Naive thymus-derived CD4-positive, alpha-beta T cell (primary cell): ENCODE measurements around the gene ADRA2C. TPM values are rescaled to one million over a fixed set of nuclear protein-coding genes. Genes with fewer than 3 reads are reported as not detected.

Experiments
- ATAC-seq: fragments of 150-1000 bp; cut with Tn5 transposase; 2 replicates; pipeline ENCODE4 v1.10.0; 2021; ENCODE audit warnings: mild to moderate bottlenecking, moderate library complexity
- CTCF ChIA-PET: fragments of 350-600 bp; sonication (Branson Sonifier 250); formaldehyde crosslinking; loops from one replicate; lab custom pipeline; 2021; ENCODE audit warnings: antibody characterized with exemption; lab: Charles Lee
- POLR2A ChIA-PET: fragments of 350-600 bp; sonication (Branson Sonifier 250); formaldehyde crosslinking; loops from one replicate; lab custom pipeline; 2021; ENCODE audit warnings: antibody characterized with exemption, inconsistent platforms; lab: Charles Lee
- DNase-seq, 9 donors: peaks; one replicate each; pipeline versions ENCODE4 v3.0.0 to v3.0.0-alpha.2; 2020 to 2022; ENCODE audit warnings: mixed read lengths in 1 of 9
- H3K27ac ChIP-seq: one replicate; pipeline ENCODE4 v1.7.0; 2013; ENCODE audit warnings: mild to moderate bottlenecking, low read depth, low read length, moderate library complexity
- H3K27me3 ChIP-seq, 2 donors: one replicate each; pipeline ENCODE4 v1.7.0; 2013; ENCODE audit warnings: low read length in 2 of 2, mild to moderate bottlenecking in 2 of 2, moderate library complexity in 2 of 2; ENCODE audit not compliant: control insufficient read depth in 2 of 2, insufficient read depth in 2 of 2
- H3K36me3 ChIP-seq, 3 experiments: 1 replicate in 2 of 3; 2 replicates in 1 of 3; pipeline ENCODE4 v1.7.0; 2013; ENCODE audit warnings: low read length in 3 of 3, mild to moderate bottlenecking in 3 of 3, moderate library complexity in 1 of 3; ENCODE audit not compliant: insufficient read depth in 3 of 3, control insufficient read depth in 2 of 3
- H3K4me1 ChIP-seq, 2 donors: one replicate each; pipeline ENCODE4 v1.7.0; 2013; ENCODE audit warnings: low read length in 2 of 2, mild to moderate bottlenecking in 2 of 2, moderate library complexity in 1 of 2; ENCODE audit not compliant: control insufficient read depth in 2 of 2, insufficient read depth in 2 of 2
- H3K4me3 ChIP-seq: 2 replicates; pipeline ENCODE4 v1.7.0; 2013; ENCODE audit warnings: mild to moderate bottlenecking, low read length
- H3K9me3 ChIP-seq, 3 experiments: 1 replicate in 2 of 3; 2 replicates in 1 of 3; pipeline ENCODE4 v1.7.0; 2013; ENCODE audit warnings: low read length in 3 of 3; ENCODE audit not compliant: control insufficient read depth in 2 of 3
- H3K27ac Mint-ChIP-seq, 9 donors: one replicate each; pipeline ENCODE4 v1.8.0; 2020 to 2022; ENCODE audit warnings: mixed read lengths in 9 of 9, mild to moderate bottlenecking in 8 of 9, moderate library complexity in 5 of 9, inconsistent platforms in 2 of 9
- H3K27me3 Mint-ChIP-seq, 5 donors: one replicate each; pipeline ENCODE4 v1.8.0; 2021 to 2022; ENCODE audit warnings: mixed read lengths in 5 of 5, mild to moderate bottlenecking in 1 of 5
- H3K36me3 Mint-ChIP-seq, 5 donors: one replicate each; pipeline ENCODE4 v1.8.0; 2020 to 2022; ENCODE audit warnings: mixed read lengths in 5 of 5, mild to moderate bottlenecking in 3 of 5, inconsistent platforms in 1 of 5
- H3K4me1 Mint-ChIP-seq, 7 donors: one replicate each; pipeline ENCODE4 v1.8.0; 2020 to 2022; ENCODE audit warnings: mixed read lengths in 7 of 7, mild to moderate bottlenecking in 3 of 7, inconsistent platforms in 1 of 7
- H3K4me3 Mint-ChIP-seq, 10 donors: one replicate each; pipeline ENCODE4 v1.8.0; 2020 to 2022; ENCODE audit warnings: mild to moderate bottlenecking in 10 of 10, mixed read lengths in 10 of 10, moderate library complexity in 6 of 10, inconsistent platforms in 2 of 10
- H3K9me3 Mint-ChIP-seq, 11 donors: one replicate each; pipeline ENCODE4 v1.8.0; 2020 to 2022; ENCODE audit warnings: mixed read lengths in 11 of 11, mild to moderate bottlenecking in 4 of 11, inconsistent platforms in 1 of 11, moderate library complexity in 1 of 11
- intact Hi-C, 2 donors: fragments of 100-400 bp; cut with micrococcal nuclease; formaldehyde crosslinking; loops; one replicate each; pipeline ENCODE4 v1.15.1; 2023
- polyA plus RNA-seq, 2 donors: library from polyadenylated mRNA; unstranded; fragments of 300-500 nt; fragmentation: Illumina TruSeq; gene quantifications; one replicate each; pipeline ENCODE4 v1.2.3, GENCODE V29; 2021
- total RNA-seq, 6 experiments: library from RNA in 5 of 6; stranded (reverse) in 5 of 6; gene quantifications; 1 replicate in 5 of 6; 2 replicates in 1 of 6; pipeline ENCODE4 v1.2.3 and lab custom pipeline; 2021 to 2026

The ADRA2C gene
- total and polyA plus RNA-seq, 7 experiments from 2014 or later = not detected

GRCh38 chr4:3809028-3809427 lies 42.8 kb downstream of the ADRA2C start:
- Mint-ChIP-seq H3K4me3 (no peak overlapping the region), H3K27me3 (peaks cover 0 to 40% (median 24%) of the 10 kb centered on the region in 5 donors), H3K9me3 (peaks cover 0 to 3% (median 0%) of the 10 kb centered on the region in 11 donors), H3K4me1 (peaks cover 0 to 2% (median 0%) of the 10 kb centered on the region in 7 donors), H3K27ac (no peak overlapping the region), H3K36me3 (no peaks in the 10 kb centered on the region)
- Histone ChIP-seq H3K27ac (no peak overlapping the region), H3K9me3 (no peaks in the 10 kb centered on the region), H3K27me3 (peaks cover 0 to 3% of the 10 kb centered on the region in 2 donors), H3K36me3 (no peaks in the 10 kb centered on the region), H3K4me3 (no peak overlapping the region), H3K4me1 (no peaks in the 10 kb centered on the region)
- CTCF ChIA-PET = no interaction called here
- POLR2A ChIA-PET = no interaction called here
- DNase-seq (no peak), ATAC-seq (no peak)
- intact Hi-C loops = no loop called here

- POLR2A ChIA-PET = no interaction called here
- Mint-ChIP-seq H3K27me3 (peaks cover 0 to 35% (median 23%) of the 10 kb centered on the region in 5 donors), H3K4me3 (no peak overlapping the region), H3K27ac (no peak overlapping the region), H3K4me1 (peaks cover 0 to 2% (median 0%) of the 10 kb centered on the region in 7 donors), H3K36me3 (no peaks in the 10 kb centered on the region), H3K9me3 (peaks cover 0 to 3% (median 0%) of the 10 kb centered on the region in 11 donors)
- Histone ChIP-seq H3K36me3 (no peaks in the 10 kb centered on the region), H3K4me3 (no peak overlapping the region), H3K9me3 (no peaks in the 10 kb centered on the region), H3K27ac (no peak overlapping the region), H3K4me1 (no peaks in the 10 kb centered on the region), H3K27me3 (peaks cover 0 to 3% of the 10 kb centered on the region in 2 donors)
- intact Hi-C loops = no loop called here
- ATAC-seq (no peak), DNase-seq (no peak)
- CTCF ChIA-PET = no interaction called here
These were observed 43.4 kb downstream of the ADRA2C start for GRCh38 chr4:3809451-3810110.

- H3K27ac Mint-ChIP-seq = no peak overlapping the region
- POLR2A ChIA-PET = no interaction called here
These were observed 44.0 kb downstream of the ADRA2C start for GRCh38 chr4:3810111-3810680.

GRCh38 chr4:3810796-3811485 lies 44.8 kb downstream of the ADRA2C start:
- Mint-ChIP-seq H3K4me1 (peaks cover 0 to 2% (median 0%) of the 10 kb centered on the region in 7 donors), H3K27ac (no peak overlapping the region), H3K36me3 (no peaks in the 10 kb centered on the region), H3K27me3 (peaks cover 0 to 35% (median 23%) of the 10 kb centered on the region in 5 donors), H3K9me3 (peaks cover 0 to 3% (median 0%) of the 10 kb centered on the region in 11 donors), H3K4me3 (no peak overlapping the region)
- peaks cover 0 to 3% of the 10 kb centered on the region in 2 donors for H3K27me3 ChIP-seq
- peaks cover 0 to 2% (median 0%) of the 10 kb centered on the region in 3 experiments for H3K36me3 ChIP-seq
- no peak for DNase-seq
- no peaks in the 10 kb centered on the region for H3K4me1 ChIP-seq
- H3K4me3 ChIP-seq = no peak overlapping the region
- intact Hi-C loops = no loop called here
- no peak for ATAC-seq
- H3K9me3 ChIP-seq = no peaks in the 10 kb centered on the region
- POLR2A ChIA-PET = no interaction called here
- H3K27ac ChIP-seq = no peak overlapping the region
- CTCF ChIA-PET = no interaction called here

More at GRCh38 chr4:3810111-3810680, 44.0 kb downstream of the ADRA2C start:
- CTCF ChIA-PET = no interaction called here
- Histone ChIP-seq H3K9me3 (no peaks in the 10 kb centered on the region), H3K4me1 (no peaks in the 10 kb centered on the region), H3K27ac (no peak overlapping the region), H3K27me3 (peaks cover 0 to 3% of the 10 kb centered on the region in 2 donors), H3K4me3 (no peak overlapping the region), H3K36me3 (no peaks in the 10 kb centered on the region)
- H3K4me1 Mint-ChIP-seq = peaks cover 0 to 2% (median 0%) of the 10 kb centered on the region in 7 donors
- no peaks in the 10 kb centered on the region for H3K36me3 Mint-ChIP-seq
- H3K9me3 Mint-ChIP-seq = peaks cover 0 to 3% (median 0%) of the 10 kb centered on the region in 11 donors
- peaks cover 0 to 35% (median 23%) of the 10 kb centered on the region in 5 donors for H3K27me3 Mint-ChIP-seq
- ATAC-seq = no peak
- intact Hi-C loops = no loop called here
- no peak overlapping the region for H3K4me3 Mint-ChIP-seq
- no peak for DNase-seq

GRCh38 chr4:3811621-3812020 lies 45.4 kb downstream of the ADRA2C start:
- DNase-seq (no peak), ATAC-seq (no peak)
- H3K36me3 ChIP-seq = peaks cover 0 to 3% (median 0%) of the 10 kb centered on the region in 3 experiments
- POLR2A ChIA-PET = no interaction called here
- intact Hi-C loops = no loop called here
- H3K27me3 ChIP-seq = peaks cover 0 to 3% of the 10 kb centered on the region in 2 donors
- Mint-ChIP-seq H3K4me3 (no peak overlapping the region), H3K36me3 (no peaks in the 10 kb centered on the region), H3K27ac (no peak overlapping the region), H3K9me3 (peaks cover 0 to 3% (median 0%) of the 10 kb centered on the region in 11 donors), H3K4me1 (peaks cover 0 to 2% (median 0%) of the 10 kb centered on the region in 7 donors), H3K27me3 (peaks cover 0 to 31% (median 20%) of the 10 kb centered on the region in 5 donors)
- no peaks in the 10 kb centered on the region for H3K9me3 ChIP-seq
- no peaks in the 10 kb centered on the region for H3K4me1 ChIP-seq
- CTCF ChIA-PET = no interaction called here
- no peak overlapping the region for H3K27ac ChIP-seq
- H3K4me3 ChIP-seq = no peak overlapping the region

GRCh38 chr4:3812211-3812934 lies 46.2 kb downstream of the ADRA2C start:
- Histone ChIP-seq H3K36me3 (peaks cover 0 to 3% (median 0%) of the 10 kb centered on the region in 3 experiments), H3K4me1 (no peaks in the 10 kb centered on the region), H3K27me3 (peaks cover 0 to 3% of the 10 kb centered on the region in 2 donors), H3K27ac (no peak overlapping the region), H3K4me3 (no peak overlapping the region), H3K9me3 (no peaks in the 10 kb centered on the region)
- ATAC-seq (no peak), DNase-seq (no peak)
- Mint-ChIP-seq H3K9me3 (peaks cover 0 to 3% (median 0%) of the 10 kb centered on the region in 11 donors), H3K4me1 (peaks cover 0 to under 1% (median 0%) of the 10 kb centered on the region in 7 donors), H3K36me3 (no peaks in the 10 kb centered on the region), H3K27me3 (peaks cover 0 to 23% (median 18%) of the 10 kb centered on the region in 5 donors), H3K4me3 (no peak overlapping the region), H3K27ac (no peak overlapping the region)
- ChIA-PET CTCF (no interaction called here), POLR2A (no interaction called here)
- intact Hi-C loops = no loop called here
